Ovary (tissue), 3 donors: ENCODE data around the gene HTT-AS.

ENCODE experiments used
- CTCF ChIP-seq, 3 donors: fragments of 450-650 bp in 2 of 3; fragments of 200-600 bp in 1 of 3; IDR thresholded peaks; one replicate each; pipeline versions ENCODE4 v1.5.1 to v1.8.0; 2016 to 2022; ENCODE audit warnings: antibody characterized with exemption in 3 of 3, mild to moderate bottlenecking in 1 of 3
- EP300 ChIP-seq: sonication (generic); formaldehyde crosslinking; IDR thresholded peaks from one replicate; pipeline ENCODE4 v1.6.1; 2017; ENCODE audit warnings: antibody characterized with exemption
- POLR2A ChIP-seq: fragments of 450-650 bp; IDR thresholded peaks from one replicate; pipeline ENCODE4 v1.6.1; 2017; ENCODE audit warnings: antibody characterized with exemption, mild to moderate bottlenecking, moderate library complexity
- donor health status: DM: no; HTN: no; CAD: no.

DNA sequence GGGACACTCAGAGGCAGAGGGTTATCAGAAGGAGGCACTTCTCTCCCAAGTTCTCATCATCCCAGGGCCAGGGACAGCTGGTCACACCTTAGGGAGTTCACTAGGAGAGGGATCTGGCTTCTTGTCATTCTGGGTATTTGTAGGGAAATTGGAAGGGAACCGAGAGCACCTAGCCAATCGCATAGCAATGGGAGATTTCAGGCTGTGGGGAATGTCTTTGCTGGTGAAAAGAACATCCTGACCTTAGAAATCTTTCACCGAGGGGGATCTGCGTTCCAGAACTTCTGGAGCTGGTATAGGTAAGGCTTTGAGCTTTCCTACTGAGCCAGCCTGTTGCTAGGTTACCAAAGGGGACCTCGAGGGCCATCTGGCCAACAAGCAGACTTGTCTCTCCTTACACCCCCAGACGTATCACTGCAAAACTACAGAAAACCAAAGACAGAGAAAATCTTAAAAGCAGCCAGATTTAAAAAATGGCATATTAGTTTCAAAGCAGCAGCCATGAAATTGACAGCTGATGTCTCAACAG is 6.8 kb downstream of the HTT-AS start:
- TF ChIP-seq EP300 (no peak), POLR2A (no peak), CTCF (IDR thresholded peaks at IDR 0.05) (no peak)
